ENCODE results near the gene TBL2.

Gene TBL2

DNA sequence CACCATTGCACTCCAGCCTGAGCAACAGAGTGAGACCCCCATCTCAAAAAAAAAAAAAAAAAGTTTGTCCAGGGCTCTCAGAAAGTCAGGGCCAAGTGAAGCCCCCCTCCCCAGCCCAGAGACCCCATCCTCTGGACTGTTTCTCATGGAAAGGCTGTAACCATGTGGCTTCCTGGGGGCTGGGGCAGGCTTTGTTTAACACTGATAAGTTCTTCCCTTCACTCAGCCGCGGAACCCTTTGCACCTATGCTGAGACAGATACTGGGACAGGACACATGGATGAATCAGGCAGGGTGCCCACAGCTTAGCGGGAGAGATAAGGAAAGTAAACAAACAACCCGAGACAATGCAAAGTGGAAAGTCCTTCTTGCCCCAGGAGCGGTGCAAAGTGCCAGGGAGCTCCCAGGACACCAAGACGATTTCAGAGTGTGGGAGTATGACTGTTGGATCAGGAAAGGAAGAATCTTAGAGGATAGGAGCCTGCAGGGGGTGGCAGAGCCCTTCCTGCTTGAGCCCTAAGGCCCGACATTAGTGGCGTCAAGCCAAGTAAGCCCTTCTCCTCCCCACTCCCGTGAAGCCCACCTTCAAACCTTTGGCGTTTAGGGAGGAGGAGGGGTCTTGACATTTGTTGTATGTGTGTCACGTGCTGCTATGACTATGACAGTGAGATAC is 34.4 kb upstream of the TBL2 start (continued):
- TF ChIP-seq, protein P1, sequence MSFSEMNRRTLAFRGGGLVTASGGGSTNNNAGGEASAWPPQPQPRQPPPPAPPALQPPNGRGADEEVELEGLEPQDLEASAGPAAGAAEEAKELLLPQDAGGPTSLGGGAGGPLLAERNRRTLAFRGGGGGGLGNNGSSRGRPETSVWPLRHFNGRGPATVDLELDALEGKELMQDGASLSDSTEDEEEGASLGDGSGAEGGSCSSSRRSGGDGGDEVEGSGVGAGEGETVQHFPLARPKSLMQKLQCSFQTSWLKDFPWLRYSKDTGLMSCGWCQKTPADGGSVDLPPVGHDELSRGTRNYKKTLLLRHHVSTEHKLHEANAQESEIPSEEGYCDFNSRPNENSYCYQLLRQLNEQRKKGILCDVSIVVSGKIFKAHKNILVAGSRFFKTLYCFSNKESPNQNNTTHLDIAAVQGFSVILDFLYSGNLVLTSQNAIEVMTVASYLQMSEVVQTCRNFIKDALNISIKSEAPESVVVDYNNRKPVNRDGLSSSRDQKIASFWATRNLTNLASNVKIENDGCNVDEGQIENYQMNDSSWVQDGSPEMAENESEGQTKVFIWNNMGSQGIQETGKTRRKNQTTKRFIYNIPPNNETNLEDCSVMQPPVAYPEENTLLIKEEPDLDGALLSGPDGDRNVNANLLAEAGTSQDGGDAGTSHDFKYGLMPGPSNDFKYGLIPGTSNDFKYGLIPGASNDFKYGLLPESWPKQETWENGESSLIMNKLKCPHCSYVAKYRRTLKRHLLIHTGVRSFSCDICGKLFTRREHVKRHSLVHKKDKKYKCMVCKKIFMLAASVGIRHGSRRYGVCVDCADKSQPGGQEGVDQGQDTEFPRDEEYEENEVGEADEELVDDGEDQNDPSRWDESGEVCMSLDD (tag by site-specific recombination; IDR thresholded peaks at IDR 0.05): peak; percentile 43; the same call in 1 of the 2 replicates
- no peak for TF ChIP-seq ZNF596 (tag by site-specific recombination; IDR thresholded peaks at IDR 0.05)
- TF ChIP-seq, protein P2, sequence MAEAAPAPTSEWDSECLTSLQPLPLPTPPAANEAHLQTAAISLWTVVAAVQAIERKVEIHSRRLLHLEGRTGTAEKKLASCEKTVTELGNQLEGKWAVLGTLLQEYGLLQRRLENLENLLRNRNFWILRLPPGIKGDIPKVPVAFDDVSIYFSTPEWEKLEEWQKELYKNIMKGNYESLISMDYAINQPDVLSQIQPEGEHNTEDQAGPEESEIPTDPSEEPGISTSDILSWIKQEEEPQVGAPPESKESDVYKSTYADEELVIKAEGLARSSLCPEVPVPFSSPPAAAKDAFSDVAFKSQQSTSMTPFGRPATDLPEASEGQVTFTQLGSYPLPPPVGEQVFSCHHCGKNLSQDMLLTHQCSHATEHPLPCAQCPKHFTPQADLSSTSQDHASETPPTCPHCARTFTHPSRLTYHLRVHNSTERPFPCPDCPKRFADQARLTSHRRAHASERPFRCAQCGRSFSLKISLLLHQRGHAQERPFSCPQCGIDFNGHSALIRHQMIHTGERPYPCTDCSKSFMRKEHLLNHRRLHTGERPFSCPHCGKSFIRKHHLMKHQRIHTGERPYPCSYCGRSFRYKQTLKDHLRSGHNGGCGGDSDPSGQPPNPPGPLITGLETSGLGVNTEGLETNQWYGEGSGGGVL (tag by site-specific recombination; IDR thresholded peaks at IDR 0.05): peak; percentile 52
- TF ChIP-seq ZNF768 (tag by site-specific recombination; IDR thresholded peaks at IDR 0.05): no peak
- no peak for TF ChIP-seq ZNF221 (tag by site-specific recombination; IDR thresholded peaks at IDR 0.05; ENCODE audit: borderline replicate concordance)
- TF ChIP-seq IKZF3 (tag by site-specific recombination; IDR thresholded peaks at IDR 0.05): peak; percentile 81
- TF ChIP-seq ZNF510 (tag by site-specific recombination; IDR thresholded peaks at IDR 0.05; ENCODE audit: insufficient replicate concordance): no peak
- TF ChIP-seq, protein P3, sequence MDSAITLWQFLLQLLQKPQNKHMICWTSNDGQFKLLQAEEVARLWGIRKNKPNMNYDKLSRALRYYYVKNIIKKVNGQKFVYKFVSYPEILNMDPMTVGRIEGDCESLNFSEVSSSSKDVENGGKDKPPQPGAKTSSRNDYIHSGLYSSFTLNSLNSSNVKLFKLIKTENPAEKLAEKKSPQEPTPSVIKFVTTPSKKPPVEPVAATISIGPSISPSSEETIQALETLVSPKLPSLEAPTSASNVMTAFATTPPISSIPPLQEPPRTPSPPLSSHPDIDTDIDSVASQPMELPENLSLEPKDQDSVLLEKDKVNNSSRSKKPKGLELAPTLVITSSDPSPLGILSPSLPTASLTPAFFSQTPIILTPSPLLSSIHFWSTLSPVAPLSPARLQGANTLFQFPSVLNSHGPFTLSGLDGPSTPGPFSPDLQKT (IDR thresholded peaks at IDR 0.05; ENCODE audit: borderline replicate concordance, low read depth, low read length): no peak
- TF ChIP-seq, protein P4, sequence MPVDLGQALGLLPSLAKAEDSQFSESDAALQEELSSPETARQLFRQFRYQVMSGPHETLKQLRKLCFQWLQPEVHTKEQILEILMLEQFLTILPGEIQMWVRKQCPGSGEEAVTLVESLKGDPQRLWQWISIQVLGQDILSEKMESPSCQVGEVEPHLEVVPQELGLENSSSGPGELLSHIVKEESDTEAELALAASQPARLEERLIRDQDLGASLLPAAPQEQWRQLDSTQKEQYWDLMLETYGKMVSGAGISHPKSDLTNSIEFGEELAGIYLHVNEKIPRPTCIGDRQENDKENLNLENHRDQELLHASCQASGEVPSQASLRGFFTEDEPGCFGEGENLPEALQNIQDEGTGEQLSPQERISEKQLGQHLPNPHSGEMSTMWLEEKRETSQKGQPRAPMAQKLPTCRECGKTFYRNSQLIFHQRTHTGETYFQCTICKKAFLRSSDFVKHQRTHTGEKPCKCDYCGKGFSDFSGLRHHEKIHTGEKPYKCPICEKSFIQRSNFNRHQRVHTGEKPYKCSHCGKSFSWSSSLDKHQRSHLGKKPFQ (tag by site-specific recombination; IDR thresholded peaks at IDR 0.05): no peak
- TF ChIP-seq MYNN (tag by site-specific recombination; IDR thresholded peaks at IDR 0.05; ENCODE audit: borderline replicate concordance): no peak
- no peak for TF ChIP-seq REPIN1 (tag by site-specific recombination; IDR thresholded peaks at IDR 0.05; ENCODE audit: low read depth)
- no peak for TF ChIP-seq KLF16 (tag by site-specific recombination; IDR thresholded peaks at IDR 0.05)
- no peak for TF ChIP-seq ZNF19 (tag by site-specific recombination; IDR thresholded peaks at IDR 0.05; ENCODE audit: low read depth)
- TF ChIP-seq ZNF610 (tag by site-specific recombination; IDR thresholded peaks at IDR 0.05; ENCODE audit: borderline replicate concordance): no peak; the same call in 1 of the 2 replicates
- no peak for TF ChIP-seq GLI4 (tag by site-specific recombination; IDR thresholded peaks at IDR 0.05)
- TF ChIP-seq, protein P5, sequence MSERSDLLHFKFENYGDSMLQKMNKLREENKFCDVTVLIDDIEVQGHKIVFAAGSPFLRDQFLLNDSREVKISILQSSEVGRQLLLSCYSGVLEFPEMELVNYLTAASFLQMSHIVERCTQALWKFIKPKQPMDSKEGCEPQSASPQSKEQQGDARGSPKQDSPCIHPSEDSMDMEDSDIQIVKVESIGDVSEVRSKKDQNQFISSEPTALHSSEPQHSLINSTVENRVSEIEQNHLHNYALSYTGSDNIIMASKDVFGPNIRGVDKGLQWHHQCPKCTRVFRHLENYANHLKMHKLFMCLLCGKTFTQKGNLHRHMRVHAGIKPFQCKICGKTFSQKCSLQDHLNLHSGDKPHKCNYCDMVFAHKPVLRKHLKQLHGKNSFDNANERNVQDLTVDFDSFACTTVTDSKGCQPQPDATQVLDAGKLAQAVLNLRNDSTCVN (tag by site-specific recombination; optimal IDR thresholded peaks at IDR 0.05): no peak
- TF ChIP-seq ZNF169 (tag by site-specific recombination; IDR thresholded peaks at IDR 0.05): no peak
- TF ChIP-seq, protein P6, sequence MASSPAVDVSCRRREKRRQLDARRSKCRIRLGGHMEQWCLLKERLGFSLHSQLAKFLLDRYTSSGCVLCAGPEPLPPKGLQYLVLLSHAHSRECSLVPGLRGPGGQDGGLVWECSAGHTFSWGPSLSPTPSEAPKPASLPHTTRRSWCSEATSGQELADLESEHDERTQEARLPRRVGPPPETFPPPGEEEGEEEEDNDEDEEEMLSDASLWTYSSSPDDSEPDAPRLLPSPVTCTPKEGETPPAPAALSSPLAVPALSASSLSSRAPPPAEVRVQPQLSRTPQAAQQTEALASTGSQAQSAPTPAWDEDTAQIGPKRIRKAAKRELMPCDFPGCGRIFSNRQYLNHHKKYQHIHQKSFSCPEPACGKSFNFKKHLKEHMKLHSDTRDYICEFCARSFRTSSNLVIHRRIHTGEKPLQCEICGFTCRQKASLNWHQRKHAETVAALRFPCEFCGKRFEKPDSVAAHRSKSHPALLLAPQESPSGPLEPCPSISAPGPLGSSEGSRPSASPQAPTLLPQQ (tag by site-specific recombination; IDR thresholded peaks at IDR 0.05): peak; percentile 67; the same call in 1 of the 2 replicates
- TF ChIP-seq, protein P7, sequence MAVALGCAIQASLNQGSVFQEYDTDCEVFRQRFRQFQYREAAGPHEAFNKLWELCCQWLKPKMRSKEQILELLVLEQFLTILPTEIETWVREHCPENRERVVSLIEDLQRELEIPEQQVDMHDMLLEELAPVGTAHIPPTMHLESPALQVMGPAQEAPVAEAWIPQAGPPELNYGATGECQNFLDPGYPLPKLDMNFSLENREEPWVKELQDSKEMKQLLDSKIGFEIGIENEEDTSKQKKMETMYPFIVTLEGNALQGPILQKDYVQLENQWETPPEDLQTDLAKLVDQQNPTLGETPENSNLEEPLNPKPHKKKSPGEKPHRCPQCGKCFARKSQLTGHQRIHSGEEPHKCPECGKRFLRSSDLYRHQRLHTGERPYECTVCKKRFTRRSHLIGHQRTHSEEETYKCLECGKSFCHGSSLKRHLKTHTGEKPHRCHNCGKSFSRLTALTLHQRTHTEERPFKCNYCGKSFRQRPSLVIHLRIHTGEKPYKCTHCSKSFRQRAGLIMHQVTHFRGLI (tag by site-specific recombination; IDR thresholded peaks at IDR 0.05): no peak
- TF ChIP-seq, protein P8, sequence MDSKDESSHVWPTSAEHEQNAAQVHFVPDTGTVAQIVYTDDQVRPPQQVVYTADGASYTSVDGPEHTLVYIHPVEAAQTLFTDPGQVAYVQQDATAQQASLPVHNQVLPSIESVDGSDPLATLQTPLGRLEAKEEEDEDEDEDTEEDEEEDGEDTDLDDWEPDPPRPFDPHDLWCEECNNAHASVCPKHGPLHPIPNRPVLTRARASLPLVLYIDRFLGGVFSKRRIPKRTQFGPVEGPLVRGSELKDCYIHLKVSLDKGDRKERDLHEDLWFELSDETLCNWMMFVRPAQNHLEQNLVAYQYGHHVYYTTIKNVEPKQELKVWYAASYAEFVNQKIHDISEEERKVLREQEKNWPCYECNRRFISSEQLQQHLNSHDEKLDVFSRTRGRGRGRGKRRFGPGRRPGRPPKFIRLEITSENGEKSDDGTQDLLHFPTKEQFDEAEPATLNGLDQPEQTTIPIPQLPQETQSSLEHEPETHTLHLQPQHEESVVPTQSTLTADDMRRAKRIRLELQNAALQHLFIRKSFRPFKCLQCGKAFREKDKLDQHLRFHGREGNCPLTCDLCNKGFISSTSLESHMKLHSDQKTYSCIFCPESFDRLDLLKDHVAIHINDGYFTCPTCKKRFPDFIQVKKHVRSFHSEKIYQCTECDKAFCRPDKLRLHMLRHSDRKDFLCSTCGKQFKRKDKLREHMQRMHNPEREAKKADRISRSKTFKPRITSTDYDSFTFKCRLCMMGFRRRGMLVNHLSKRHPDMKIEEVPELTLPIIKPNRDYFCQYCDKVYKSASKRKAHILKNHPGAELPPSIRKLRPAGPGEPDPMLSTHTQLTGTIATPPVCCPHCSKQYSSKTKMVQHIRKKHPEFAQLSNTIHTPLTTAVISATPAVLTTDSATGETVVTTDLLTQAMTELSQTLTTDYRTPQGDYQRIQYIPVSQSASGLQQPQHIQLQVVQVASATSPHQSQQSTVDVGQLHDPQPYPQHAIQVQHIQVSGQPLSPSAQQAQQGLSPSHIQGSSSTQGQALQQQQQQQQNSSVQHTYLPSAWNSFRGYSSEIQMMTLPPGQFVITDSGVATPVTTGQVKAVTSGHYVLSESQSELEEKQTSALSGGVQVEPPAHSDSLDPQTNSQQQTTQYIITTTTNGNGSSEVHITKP (tag by site-specific recombination; IDR thresholded peaks at IDR 0.05): peak; percentile 93
- TF ChIP-seq, protein P9, sequence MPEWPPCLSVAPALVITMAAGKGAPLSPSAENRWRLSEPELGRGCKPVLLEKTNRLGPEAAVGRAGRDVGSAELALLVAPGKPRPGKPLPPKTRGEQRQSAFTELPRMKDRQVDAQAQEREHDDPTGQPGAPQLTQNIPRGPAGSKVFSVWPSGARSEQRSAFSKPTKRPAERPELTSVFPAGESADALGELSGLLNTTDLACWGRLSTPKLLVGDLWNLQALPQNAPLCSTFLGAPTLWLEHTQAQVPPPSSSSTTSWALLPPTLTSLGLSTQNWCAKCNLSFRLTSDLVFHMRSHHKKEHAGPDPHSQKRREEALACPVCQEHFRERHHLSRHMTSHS (tag by site-specific recombination; IDR thresholded peaks at IDR 0.05): no peak
